ENCODE results near the gene SSX4B. TPM values are rescaled to one million over a fixed set of nuclear protein-coding genes. Genes with fewer than 3 reads are reported as not detected.

Gene SSX4B
- total RNA-seq (2022; extraction: Qiagen RNA extraction; ENCODE audit: low read depth), result not detected in 5 replicates

DNA sequence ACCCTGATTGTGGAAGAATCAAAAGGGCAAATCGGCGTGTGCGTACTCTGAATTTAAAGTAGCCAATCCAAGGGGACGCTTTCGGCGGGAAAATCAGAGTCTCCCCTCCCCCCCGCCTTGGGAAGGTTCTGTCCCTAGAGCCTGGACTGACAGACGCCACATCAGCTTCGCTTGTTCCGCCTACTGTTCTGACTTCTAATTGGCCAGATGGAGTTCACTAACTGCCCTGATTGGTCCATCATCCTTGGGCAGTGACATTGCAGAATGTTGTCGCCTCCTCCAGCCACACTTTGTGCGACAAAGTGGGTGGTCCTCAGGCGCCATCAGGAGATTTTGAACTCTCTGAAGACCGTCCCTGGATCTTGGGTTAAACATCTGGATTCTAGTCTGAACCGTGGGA lies at the start of gene SSX4B:
SSX4B (minus strand) TSS at position 101 of the 400 bp plus-strand sequence. CDS start 588 bp downstream, outside the sequence.

DNA sequence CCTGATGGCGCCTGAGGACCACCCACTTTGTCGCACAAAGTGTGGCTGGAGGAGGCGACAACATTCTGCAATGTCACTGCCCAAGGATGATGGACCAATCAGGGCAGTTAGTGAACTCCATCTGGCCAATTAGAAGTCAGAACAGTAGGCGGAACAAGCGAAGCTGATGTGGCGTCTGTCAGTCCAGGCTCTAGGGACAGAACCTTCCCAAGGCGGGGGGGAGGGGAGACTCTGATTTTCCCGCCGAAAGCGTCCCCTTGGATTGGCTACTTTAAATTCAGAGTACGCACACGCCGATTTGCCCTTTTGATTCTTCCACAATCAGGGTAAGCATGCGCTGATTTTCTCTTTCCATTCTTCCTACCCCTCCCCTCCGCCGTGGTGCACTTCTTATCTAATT lies 28.5 kb downstream of the SSX4B start, which contains the start of gene SSX4:
SSX4 (plus strand) TSS at position 301 of the 400 bp plus-strand sequence. CDS start 515 bp downstream, outside the sequence.

DNA sequence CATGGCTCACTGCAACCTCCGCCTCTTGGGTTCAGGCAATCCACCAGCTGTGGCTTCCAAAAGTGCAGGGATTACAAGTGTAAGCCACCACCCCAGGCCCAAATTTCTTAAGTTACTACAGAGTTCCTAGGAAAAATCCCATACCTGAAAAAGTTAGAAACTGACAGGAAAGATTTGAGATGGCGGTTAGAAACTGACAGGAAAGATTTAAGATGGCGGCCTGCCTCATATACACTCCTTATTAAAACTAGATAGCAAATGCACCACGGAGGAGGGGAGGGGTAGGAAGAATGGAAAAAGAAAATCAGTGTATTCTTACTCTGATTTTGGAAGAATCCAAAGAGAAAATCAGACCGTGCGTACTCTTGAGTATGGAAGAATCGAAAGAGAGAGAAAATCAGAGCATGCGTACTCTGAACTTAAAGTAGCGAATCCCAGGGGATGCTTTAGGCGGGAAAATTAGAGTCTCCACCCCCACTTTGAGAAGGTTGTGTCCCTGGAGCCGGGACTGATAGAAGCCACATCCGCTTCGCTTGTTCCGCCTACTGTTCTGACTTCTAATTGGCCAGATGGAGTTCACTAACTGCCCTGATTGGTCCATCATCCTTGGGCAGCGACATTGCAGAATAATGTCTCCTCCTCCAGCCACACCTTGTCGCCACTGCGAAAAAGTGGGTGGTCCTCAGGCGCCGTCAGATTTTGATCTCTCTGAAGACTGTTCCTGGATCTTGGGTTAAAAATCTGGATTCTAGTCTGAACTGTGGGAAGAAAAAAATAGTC lies 55.3 kb downstream of the SSX4B start, which contains the start of gene SSX3:
SSX3 (minus strand) TSS at position 389 of the 780 bp plus-strand sequence. CDS start 1,454 bp downstream, outside the sequence.

Other genes starting within 250 kb of the SSX4B start
- gene SSX5, start 215.2 kb downstream of the SSX4B start, total RNA-seq (2022; extraction: Qiagen RNA extraction; ENCODE audit: low read depth), result not detected in 5 replicates
- not detected in 5 replicates for gene SSX1, start 156.6 kb downstream of the SSX4B start, total RNA-seq (2022; extraction: Qiagen RNA extraction; ENCODE audit: low read depth)
- not detected in 5 replicates for gene SSX3, start 55.3 kb downstream of the SSX4B start, total RNA-seq (2022; extraction: Qiagen RNA extraction; ENCODE audit: low read depth)
- gene SSX4, start 28.4 kb downstream of the SSX4B start, total RNA-seq (2022; extraction: Qiagen RNA extraction; ENCODE audit: low read depth), result not detected in 5 replicates
- 0.12 to 0.26 TPM (median 0.19 TPM) in 4 of 5 replicates, not detected in the other for gene SLC38A5, start 58.3 kb upstream of the SSX4B start, total RNA-seq (2022; extraction: Qiagen RNA extraction; ENCODE audit: low read depth)
- 68.3 to 77.6 TPM (median 74.2 TPM) in 5 replicates for gene FTSJ1, start 64.2 kb upstream of the SSX4B start, total RNA-seq (2022; extraction: Qiagen RNA extraction; ENCODE audit: low read depth)
- gene PORCN, start 97.0 kb upstream of the SSX4B start, total RNA-seq (2022; extraction: Qiagen RNA extraction; ENCODE audit: low read depth), result 17.0 to 19.5 TPM (median 17.9 TPM) in 5 replicates
- gene EBP, start 109.8 kb upstream of the SSX4B start, total RNA-seq (2022; extraction: Qiagen RNA extraction; ENCODE audit: low read depth), result 125 to 160 TPM (median 145 TPM) in 5 replicates
- gene TBC1D25, start 127.8 kb upstream of the SSX4B start, total RNA-seq (2022; extraction: Qiagen RNA extraction; ENCODE audit: low read depth), result 10.0 to 11.4 TPM (median 11.0 TPM) in 5 replicates
- gene RBM3, start 162.5 kb upstream of the SSX4B start, total RNA-seq (2022; extraction: Qiagen RNA extraction; ENCODE audit: low read depth), result 331 to 470 TPM (median 392 TPM) in 5 replicates
- gene WDR13, start 185.5 kb upstream of the SSX4B start, total RNA-seq (2022; extraction: Qiagen RNA extraction; ENCODE audit: low read depth), result 59.3 to 82.9 TPM (median 81.7 TPM) in 5 replicates